Measurements from ENCODE around the gene TMEM88. TPM values are rescaled to one million over a fixed set of nuclear protein-coding genes. Genes with fewer than 3 reads are reported as not detected.

TMEM88 gene
- total RNA-seq, 1 donor from 2014 or later = 3.4 TPM

GRCh38 chr17:7841915-7842379, 12.9 kb upstream of the TMEM88 start:
- DNase-seq (ENCODE audit: extremely low spot score, unreplicated experiment) = peak; percentile 96
- Mint-ChIP-seq H3K4me3 (ENCODE audit: unreplicated experiment) (peak overlapping the region; percentile 94), H3K27me3 (ENCODE audit: unreplicated experiment) (no peaks in the 10 kb centered on the region), H3K4me1 (ENCODE audit: unreplicated experiment) (peaks cover 65% of the 10 kb centered on the region), H3K9me3 (ENCODE audit: unreplicated experiment) (no peaks in the 10 kb centered on the region), H3K27ac (ENCODE audit: unreplicated experiment) (peak overlapping the region; percentile 99), H3K36me3 (ENCODE audit: unreplicated experiment) (peaks cover 8% of the 10 kb centered on the region)
- TF ChIP-seq, protein P1, sequence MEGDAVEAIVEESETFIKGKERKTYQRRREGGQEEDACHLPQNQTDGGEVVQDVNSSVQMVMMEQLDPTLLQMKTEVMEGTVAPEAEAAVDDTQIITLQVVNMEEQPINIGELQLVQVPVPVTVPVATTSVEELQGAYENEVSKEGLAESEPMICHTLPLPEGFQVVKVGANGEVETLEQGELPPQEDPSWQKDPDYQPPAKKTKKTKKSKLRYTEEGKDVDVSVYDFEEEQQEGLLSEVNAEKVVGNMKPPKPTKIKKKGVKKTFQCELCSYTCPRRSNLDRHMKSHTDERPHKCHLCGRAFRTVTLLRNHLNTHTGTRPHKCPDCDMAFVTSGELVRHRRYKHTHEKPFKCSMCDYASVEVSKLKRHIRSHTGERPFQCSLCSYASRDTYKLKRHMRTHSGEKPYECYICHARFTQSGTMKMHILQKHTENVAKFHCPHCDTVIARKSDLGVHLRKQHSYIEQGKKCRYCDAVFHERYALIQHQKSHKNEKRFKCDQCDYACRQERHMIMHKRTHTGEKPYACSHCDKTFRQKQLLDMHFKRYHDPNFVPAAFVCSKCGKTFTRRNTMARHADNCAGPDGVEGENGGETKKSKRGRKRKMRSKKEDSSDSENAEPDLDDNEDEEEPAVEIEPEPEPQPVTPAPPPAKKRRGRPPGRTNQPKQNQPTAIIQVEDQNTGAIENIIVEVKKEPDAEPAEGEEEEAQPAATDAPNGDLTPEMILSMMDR (IDR thresholded peaks at IDR 0.05) = no peak

GRCh38 chr17:7842380-7843256, 12.2 kb upstream of the TMEM88 start:
- peaks cover 58% of the 10 kb centered on the region for H3K4me1 Mint-ChIP-seq (ENCODE audit: unreplicated experiment)
- H3K27ac Mint-ChIP-seq (ENCODE audit: unreplicated experiment) = peak overlapping the region; percentile 99
- TF ChIP-seq, protein P1 (IDR thresholded peaks at IDR 0.05) = no peak
- peak overlapping the region; percentile 94 for H3K4me3 Mint-ChIP-seq (ENCODE audit: unreplicated experiment)
- H3K27me3 Mint-ChIP-seq (ENCODE audit: unreplicated experiment) = no peaks in the 10 kb centered on the region
- H3K36me3 Mint-ChIP-seq (ENCODE audit: unreplicated experiment) = peaks cover 8% of the 10 kb centered on the region
- H3K9me3 Mint-ChIP-seq (ENCODE audit: unreplicated experiment) = no peaks in the 10 kb centered on the region
- DNase-seq (ENCODE audit: extremely low spot score, unreplicated experiment) = no peak

DNA sequence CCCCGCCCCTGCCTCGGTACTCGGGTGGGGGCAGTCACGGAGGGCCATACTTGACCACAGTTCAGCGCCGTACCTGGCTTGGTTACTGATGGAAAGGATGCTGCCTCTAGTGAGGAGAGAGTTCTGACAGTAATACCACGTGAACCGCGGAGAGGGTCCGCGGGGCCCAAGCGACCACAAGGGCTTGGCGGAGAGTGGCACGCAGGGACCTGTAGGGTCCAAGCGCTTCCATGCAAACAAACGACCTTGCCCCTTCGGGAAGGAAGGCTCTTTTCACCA, 11.7 kb upstream of the TMEM88 start:
- H3K27me3 Mint-ChIP-seq (ENCODE audit: unreplicated experiment) = no peaks in the 10 kb centered on the region
- H3K4me1 Mint-ChIP-seq (ENCODE audit: unreplicated experiment) = peaks cover 55% of the 10 kb centered on the region
- H3K36me3 Mint-ChIP-seq (ENCODE audit: unreplicated experiment) = peaks cover 9% of the 10 kb centered on the region
- TF ChIP-seq, protein P1 (IDR thresholded peaks at IDR 0.05) = no peak
- H3K4me3 Mint-ChIP-seq (ENCODE audit: unreplicated experiment) = peak overlapping the region; percentile 94
- no peaks in the 10 kb centered on the region for H3K9me3 Mint-ChIP-seq (ENCODE audit: unreplicated experiment)
- peak overlapping the region; percentile 99 for H3K27ac Mint-ChIP-seq (ENCODE audit: unreplicated experiment)
- no peak for DNase-seq (ENCODE audit: extremely low spot score, unreplicated experiment)

DNA sequence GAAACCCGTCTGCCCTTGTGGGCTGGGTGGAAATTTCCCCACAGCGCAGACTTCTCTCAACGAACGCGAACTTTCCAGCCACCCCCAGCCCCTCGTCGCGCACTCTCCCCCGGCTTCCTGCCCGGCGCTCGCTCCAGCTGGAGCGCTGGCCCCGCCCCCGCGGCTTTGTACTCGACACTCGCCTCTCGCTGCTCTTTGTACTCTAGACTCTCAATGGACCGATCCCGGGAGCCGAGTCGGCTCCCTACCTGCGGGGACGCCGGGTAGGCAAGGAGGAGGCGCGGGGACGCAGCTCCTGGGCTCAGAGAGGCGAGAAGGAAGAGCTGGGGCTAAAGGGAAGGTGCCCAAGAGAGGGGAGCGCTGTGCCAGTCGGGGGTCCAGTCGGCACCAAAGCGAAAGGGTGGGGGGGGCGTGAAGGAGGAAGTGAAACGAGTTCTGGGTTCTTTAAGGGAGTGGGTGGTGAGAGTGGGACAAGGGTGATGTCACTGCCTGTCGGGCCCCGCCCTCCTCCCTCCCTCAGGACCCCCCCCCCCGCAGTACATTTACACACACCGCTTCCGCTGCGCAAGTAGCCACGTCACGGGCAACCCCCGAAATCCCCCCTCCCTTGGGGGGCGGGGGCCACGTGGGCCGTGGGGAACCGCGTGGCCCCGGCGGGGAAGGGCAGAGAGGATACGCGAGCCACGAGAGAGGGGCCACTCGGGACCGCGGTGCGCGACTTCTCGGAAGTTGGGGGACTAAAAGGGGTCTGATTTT, 11.2 kb upstream of the TMEM88 start:
- no peaks in the 10 kb centered on the region for H3K27me3 Mint-ChIP-seq (ENCODE audit: unreplicated experiment)
- H3K9me3 Mint-ChIP-seq (ENCODE audit: unreplicated experiment) = no peaks in the 10 kb centered on the region
- H3K4me3 Mint-ChIP-seq (ENCODE audit: unreplicated experiment) = peak overlapping the region; percentile 94
- TF ChIP-seq, protein P1 (IDR thresholded peaks at IDR 0.05) = no peak
- H3K36me3 Mint-ChIP-seq (ENCODE audit: unreplicated experiment) = peaks cover 10% of the 10 kb centered on the region
- H3K4me1 Mint-ChIP-seq (ENCODE audit: unreplicated experiment) = peaks cover 51% of the 10 kb centered on the region
- no peak for DNase-seq (ENCODE audit: extremely low spot score, unreplicated experiment)
- H3K27ac Mint-ChIP-seq (ENCODE audit: unreplicated experiment) = peak overlapping the region; percentile 99
